H1 (cell line): ENCODE results near the gene DUSP7. TPM values are rescaled to one million over a fixed set of nuclear protein-coding genes. Genes with fewer than 3 reads are reported as not detected.

Experiments
- ASH2L ChIP-seq: fragments of 200-600, 300-600 bp; sonication (generic); IDR thresholded peaks from one replicate; pipeline ENCODE4 v1.7.1; 2017; ENCODE audit warnings: low read length
- CHD1 ChIP-seq: IDR thresholded peaks from 2 replicates; pipeline ENCODE4 v1.6.1; 2012; ENCODE audit warnings: low read depth, low read length, improper control_type of control experiment
- CTBP2 ChIP-seq: IDR thresholded peaks from 2 replicates; pipeline ENCODE4 v1.7.0; 2011; ENCODE audit warnings: borderline replicate concordance, mild to moderate bottlenecking, moderate library complexity, mixed read lengths, low read length; ENCODE audit not compliant: insufficient read depth, insufficient read length
- EP300 ChIP-seq, 2 experiments: IDR thresholded peaks; 1 replicate in 1 of 2; 2 replicates in 1 of 2; pipeline ENCODE4 v1.6.1; 2011 to 2012; ENCODE audit warnings: low read depth in 2 of 2, low read length in 2 of 2, mild to moderate bottlenecking in 2 of 2, borderline replicate concordance in 1 of 2, inconsistent platforms in 1 of 2, moderate library complexity in 1 of 2
- JUN ChIP-seq: IDR thresholded peaks from 2 replicates; pipeline ENCODE4 v1.6.1; 2011; ENCODE audit warnings: low read depth, mild to moderate bottlenecking, improper control_type of control experiment, low read length
- MAX ChIP-seq: IDR thresholded peaks from 2 replicates; pipeline ENCODE4 v1.6.1; 2012; ENCODE audit warnings: inconsistent platforms
- SIN3A ChIP-seq, 2 experiments: IDR thresholded peaks in 1 of 2; conservative IDR thresholded peaks in 1 of 2; 2 replicates each; pipeline ENCODE4 v1.6.1; 2011 to 2012; ENCODE audit warnings: low read length in 2 of 2, improper control_type of control experiment in 1 of 2, low read depth in 1 of 2, mild to moderate bottlenecking in 1 of 2
- USF2 ChIP-seq: IDR thresholded peaks from 2 replicates; pipeline ENCODE4 v1.6.1; 2011; ENCODE audit warnings: low read length, improper control_type of control experiment
- polyA plus RNA-seq, 7 experiments: library from polyadenylated mRNA; depleted of rRNA in 3 of 7; stranded (reverse) in 5 of 7; unstranded in 2 of 7; fragments of >200 nt in 5 of 7; fragments of 200-250 nt in 2 of 7; gene quantifications; 1 replicate in 5 of 7; 2 replicates in 1 of 7; 4 replicates in 1 of 7; pipeline versions ENCODE4 v1.2.1 to v1.2.3, GENCODE V29; 2011 to 2013; ENCODE audit warnings: missing spikeins in 2 of 7, mixed read lengths in 2 of 7
- total RNA-seq: library from RNA; stranded (reverse); fragmentation: NEBNext Ultra II Directional; extraction: Animal tissue kit (Norgen Biotek cat#: 25700); gene quantifications from 2 replicates; pipeline ENCODE4 v1.2.1, GENCODE V29; 2021

DUSP7 gene
- total and polyA plus RNA-seq, 2 of the 8 experiments (the other 6 are each of a cell fraction or from before 2014, with no cell fraction given): 19.4 to 24.9 TPM

GRCh38 chr3:52094571-52095485 is 38.5 kb upstream of the DUSP7 start (continued):
- TF ChIP-seq EP300 (IDR thresholded peaks at IDR 0.05; ENCODE audit: borderline replicate concordance in 1 of 2, low read depth in 2 of 2, low read length in 2 of 2) (no peak), USF2 (no peak), CTBP2 (no peak), MAX (no peak), JUN (no peak), CHD1 (no peak), ASH2L (no peak), SIN3A (conservative IDR thresholded peaks at IDR 0.05 in 1 of 2, IDR thresholded peaks at IDR 0.05 in 1 of 2; ENCODE audit: low read depth in 1 of 2, low read length in 2 of 2) (no peak)
